ENCODE results near the gene COLEC12. TPM values are rescaled to one million over a fixed set of nuclear protein-coding genes. Genes with fewer than 3 reads are reported as not detected.

COLEC12 gene
- total and polyA plus RNA-seq, 10 of the 15 experiments (the other 5 are each of a cell fraction or from before 2014, with no cell fraction given), result 0.04 to 0.05 TPM; not detected in 8

GRCh38 chr18:341102-341501, 159.4 kb downstream of the COLEC12 start (continued):
- no peak for TF ChIP-seq SPI1 (IDR thresholded peaks at IDR 0.05; ENCODE audit: borderline replicate concordance, insufficient read depth, low read depth, low read length)

- WGBS (ENCODE audit: insufficient coverage, insufficient replicate concordance, low lambda C conversion rate, missing lambda C conversion rate), result 21% methylated on average over 10 of the region's 10 CpGs
- RAD21 ChIA-PET (ENCODE audit: unreplicated experiment), result no interaction called here
- Histone ChIP-seq H3K9me3 (replicated peaks; ENCODE audit: control insufficient read depth, insufficient read depth, low read length) (no peaks in the 10 kb centered on the region), H3K4me1 (ENCODE audit: control insufficient read depth, insufficient read depth, low read length) (no peaks in the 10 kb centered on the region), H3K79me2 (ENCODE audit: control insufficient read depth, insufficient read depth, low read length) (no peaks in the 10 kb centered on the region), H2AFZ (ENCODE audit: control insufficient read depth, low read depth, low read length) (no peak overlapping the region), H3K9ac (ENCODE audit: control insufficient read depth, insufficient read depth, low read length) (no peak overlapping the region), H4K20me1 (ENCODE audit: control insufficient read depth, insufficient read depth) (no peaks in the 10 kb centered on the region), H3K27ac (ENCODE audit: control insufficient read depth, insufficient read depth) (no peak overlapping the region), H3K27me3 (replicated peaks in 1 of 2; ENCODE audit: control insufficient read depth in 2 of 2, insufficient read depth in 2 of 2, low read length in 1 of 2) (no peaks in the 10 kb centered on the region; a peak in 1 of 4 replicates), H3K4me3 (no peak overlapping the region), H3K36me3 (ENCODE audit: control insufficient read depth in 2 of 2, insufficient read depth in 2 of 2, low read length in 1 of 2) (no peaks in the 10 kb centered on the region), H3K4me2 (ENCODE audit: control insufficient read depth, insufficient read depth) (no peak overlapping the region)
- SMC1A ChIA-PET (ENCODE audit: uncharacterized antibody, unreplicated experiment), result no interaction called here
- no peak for FAIRE-seq
- no peak for ATAC-seq
- in situ Hi-C loops (cut with MboI), result no loop called here
- CTCF ChIA-PET, result no interaction called here
- POLR2A ChIA-PET, result no interaction called here
- BruUV-seq (replicated peaks), result no TSS peak
- intact Hi-C loops (cut with micrococcal nuclease; ENCODE audit: unreplicated experiment), result no loop called here
- no peak for TF ChIP-seq PKNOX1 (IDR thresholded peaks at IDR 0.05)
- TF ChIP-seq WRNIP1 (IDR thresholded peaks at IDR 0.05; ENCODE audit: borderline replicate concordance, low read depth, low read length), result no peak
- no peak for TF ChIP-seq E2F4 (IDR thresholded peaks at IDR 0.05; ENCODE audit: low read depth, low read length)
- TF ChIP-seq NFYB (IDR thresholded peaks at IDR 0.05; ENCODE audit: insufficient read depth, low read depth, low read length), result no peak
- TF ChIP-seq TCF3 (IDR thresholded peaks at IDR 0.05; ENCODE audit: borderline replicate concordance, insufficient read depth, low read depth, low read length), result no peak
- no peak for TF ChIP-seq JUNB (IDR thresholded peaks at IDR 0.05)
- TF ChIP-seq CTCF (IDR thresholded peaks at IDR 0.05 in 2 of 3, conservative IDR thresholded peaks at IDR 0.05 in 1 of 3; ENCODE audit: control insufficient read depth in 2 of 3, extremely low read depth in 1 of 3, insufficient read depth in 1 of 3, low read depth in 3 of 3, low read length in 3 of 3), result no peak
- no peak for TF ChIP-seq PBX3 (IDR thresholded peaks at IDR 0.05; ENCODE audit: insufficient replicate concordance, low read depth, low read length)
- no peak for TF ChIP-seq NR2C1 (IDR thresholded peaks at IDR 0.05)
- TF ChIP-seq SREBF2 (IDR thresholded peaks at IDR 0.05; ENCODE audit: low read length), result no peak
- no peak for TF ChIP-seq KDM1A (IDR thresholded peaks at IDR 0.05; ENCODE audit: borderline replicate concordance)
- DNase-seq (ENCODE audit: low read depth, low spot score), result no peak
These were observed 160.5 kb downstream of the COLEC12 start for GRCh38 chr18:340044-340443.

Measured in GM12878 (cell line).